HepG2 (cell line): Measurements from ENCODE around the gene JTB. TPM values are rescaled to one million over a fixed set of nuclear protein-coding genes. Genes with fewer than 3 reads are reported as not detected.

Experiments used
- CC2D1A ChIP-seq: sonication (generic); formaldehyde crosslinking; IDR thresholded peaks from 2 replicates; pipeline ENCODE4 v1.8.1; 2023; ENCODE audit warnings: mild to moderate bottlenecking, missing genetic modification reagents
- ETV6 ChIP-seq: sonication (generic); formaldehyde crosslinking; conservative IDR thresholded peaks from 2 replicates; pipeline ENCODE4 v1.4.0; 2020; ENCODE audit warnings: missing genetic modification reagents
- HNRNPH1 ChIP-seq: fragments of 200-400 bp; formaldehyde crosslinking; optimal IDR thresholded peaks from 2 replicates; pipeline ENCODE3; 2017; ENCODE audit warnings: mild to moderate bottlenecking, low read depth, low read length
- KDM5A ChIP-seq: fragments of 200-600 bp; sonication (generic); IDR thresholded peaks from 2 replicates; pipeline ENCODE4 v1.7.0; 2018; ENCODE audit warnings: antibody characterized with exemption, mild to moderate bottlenecking, low read length, borderline replicate concordance
- MED13 ChIP-seq: sonication (generic); formaldehyde crosslinking; IDR thresholded peaks from 2 replicates; pipeline ENCODE4 v1.5.0; 2020; ENCODE audit warnings: missing genetic modification reagents
- NFKBIZ ChIP-seq: IDR thresholded peaks from 2 replicates; pipeline ENCODE4 v1.6.1; 2018; ENCODE audit warnings: missing genetic modification reagents, missing compliant biosample characterization
- PITX1 ChIP-seq: sonication (generic); formaldehyde crosslinking; IDR thresholded peaks from 2 replicates; pipeline ENCODE4 v1.5.1; 2020; ENCODE audit warnings: mild to moderate bottlenecking, missing genetic modification reagents
- PPARG ChIP-seq: conservative IDR thresholded peaks from 2 replicates; pipeline ENCODE4 v1.6.1; 2016; ENCODE audit warnings: missing biosample characterization, missing genetic modification reagents
- RARA ChIP-seq: IDR thresholded peaks from 2 replicates; pipeline ENCODE4 v1.6.1; 2016; ENCODE audit warnings: missing genetic modification reagents, missing compliant biosample characterization
- RFX5 ChIP-seq: IDR thresholded peaks from 2 replicates; pipeline ENCODE4 v1.6.1; 2011; ENCODE audit warnings: low read depth, low read length, improper control_type of control experiment
- TARDBP ChIP-seq: sonication (generic); formaldehyde crosslinking; IDR thresholded peaks from 2 replicates; pipeline ENCODE4 v1.8.0; 2022; ENCODE audit warnings: mild to moderate bottlenecking, missing genetic modification reagents
- TEAD3 ChIP-seq: optimal IDR thresholded peaks from 2 replicates; pipeline ENCODE3; 2016; ENCODE audit warnings: borderline replicate concordance
- THYN1 ChIP-seq: sonication (generic); formaldehyde crosslinking; IDR thresholded peaks from 2 replicates; pipeline ENCODE4 v1.8.1; 2023; ENCODE audit warnings: low read depth, mild to moderate bottlenecking, moderate library complexity, missing genetic modification reagents, borderline replicate concordance
- ZFP62 ChIP-seq: sonication (generic); formaldehyde crosslinking; IDR thresholded peaks from 2 replicates; pipeline ENCODE4 v1.4.0; 2020; ENCODE audit warnings: missing genetic modification reagents
- ZFYVE20 ChIP-seq: sonication (generic); formaldehyde crosslinking; IDR thresholded peaks from 2 replicates; pipeline ENCODE4 v1.8.0; 2023; ENCODE audit warnings: low read depth, mild to moderate bottlenecking, moderate library complexity, missing genetic modification reagents, borderline replicate concordance
- ZNF296 ChIP-seq: sonication (generic); formaldehyde crosslinking; conservative IDR thresholded peaks from 2 replicates; pipeline ENCODE4 v1.5.0; 2020; ENCODE audit warnings: mild to moderate bottlenecking, missing genetic modification reagents
- ZNF432 ChIP-seq: sonication (generic); formaldehyde crosslinking; IDR thresholded peaks from 2 replicates; pipeline ENCODE4 v1.5.0; 2020; ENCODE audit warnings: missing genetic modification reagents, mild to moderate bottlenecking, borderline replicate concordance
- ZNF550 ChIP-seq: sonication (generic); formaldehyde crosslinking; IDR thresholded peaks from 2 replicates; pipeline ENCODE4 v1.4.0; 2020; ENCODE audit warnings: mild to moderate bottlenecking, missing genetic modification reagents, borderline replicate concordance
- polyA plus RNA-seq, 8 experiments: library from polyadenylated mRNA; depleted of rRNA in 3 of 8; stranded (reverse) in 7 of 8; unstranded in 1 of 8; fragments of >200 nt; fragmentation: Illumina TruSeq in 4 of 8; extraction: Trizol in 4 of 8; gene quantifications; 2 replicates each; pipeline versions ENCODE4 v1.2.1 to v1.2.3, GENCODE V29; 2011 to 2016; ENCODE audit warnings: low read depth in 4 of 8, missing spikeins in 1 of 8, mixed read lengths in 1 of 8; ENCODE audit not compliant: insufficient read depth in 1 of 8
- total RNA-seq, 5 experiments: library from RNA; depleted of rRNA; stranded (reverse); fragments of >200 nt; fragmentation: Illumina TruSeq; extraction: Trizol; gene quantifications; 2 replicates each; pipeline ENCODE4 v1.2.3, GENCODE V29; 2016; ENCODE audit warnings: low read depth in 1 of 5
- TF ChIP-seq, protein P1 (sequence below): sonication (generic); formaldehyde crosslinking; IDR thresholded peaks from 2 replicates; pipeline ENCODE4 v1.9.0; 2022; ENCODE audit warnings: missing genetic modification reagents, mild to moderate bottlenecking, borderline replicate concordance
- TF ChIP-seq, protein P2 (sequence below): sonication (generic); formaldehyde crosslinking; IDR thresholded peaks from 2 replicates; pipeline ENCODE4 v1.5.0; 2020; ENCODE audit warnings: mild to moderate bottlenecking, missing genetic modification reagents
- TF ChIP-seq, protein P3 (sequence below): sonication (generic); formaldehyde crosslinking; IDR thresholded peaks from 2 replicates; pipeline ENCODE4 v1.4.0; 2020; ENCODE audit warnings: missing genetic modification reagents
- TF ChIP-seq, protein P4 (sequence below): sonication (generic); formaldehyde crosslinking; IDR thresholded peaks from 2 replicates; pipeline ENCODE4 v1.4.0; 2020; ENCODE audit warnings: mild to moderate bottlenecking, missing genetic modification reagents

JTB gene
- total and polyA plus RNA-seq, 2 of the 13 experiments (the other 11 are each of a cell fraction or from before 2014, with no cell fraction given): 96.7 to 99.2 TPM

DNA sequence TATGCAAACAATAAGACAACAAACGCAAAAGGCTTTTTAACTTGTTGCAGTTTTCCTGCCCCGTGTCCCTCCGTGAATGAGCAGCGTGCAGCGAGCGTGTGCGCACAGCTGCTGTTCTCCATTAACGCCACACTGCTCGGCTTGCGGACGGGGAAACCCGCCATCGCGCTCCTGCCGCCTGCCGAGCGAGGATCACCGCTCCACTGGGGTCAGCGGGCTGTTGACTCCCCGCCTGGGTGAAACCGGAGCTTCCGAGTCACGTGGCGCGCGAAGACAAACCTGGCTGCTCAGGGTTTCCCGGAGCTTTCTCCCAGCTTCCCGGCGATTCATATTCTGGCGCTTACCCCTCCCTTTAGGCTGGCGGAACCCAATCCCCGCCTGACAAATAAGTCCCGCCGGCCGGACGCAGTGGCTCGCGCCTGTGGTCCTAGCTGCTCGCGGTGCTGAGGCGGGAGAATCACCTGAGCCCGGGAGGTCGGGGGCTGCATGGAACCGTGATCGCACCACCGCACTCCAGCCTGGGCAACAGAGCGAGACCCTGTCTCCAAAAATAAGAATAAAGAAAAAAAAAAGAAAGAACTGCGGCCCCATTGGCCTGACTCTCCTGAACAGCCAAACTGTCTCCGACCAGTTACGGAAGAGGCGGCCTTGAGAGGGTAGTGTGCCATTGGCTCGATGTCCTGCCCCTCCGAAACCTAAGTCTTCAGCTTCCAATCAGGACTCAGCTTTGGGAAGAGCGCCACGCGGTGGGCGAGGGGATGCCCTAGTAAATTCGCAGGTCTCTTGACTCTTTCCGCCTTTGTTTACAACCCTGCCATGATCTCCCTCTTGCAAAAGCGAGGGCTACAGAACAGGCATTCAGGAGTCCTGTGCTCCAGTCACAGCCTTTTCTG, 10.1 kb downstream of the JTB start, which contains the start of gene CREB3L4 (continued):
- TF ChIP-seq TARDBP: peak; percentile 70
- TF ChIP-seq, protein P1, sequence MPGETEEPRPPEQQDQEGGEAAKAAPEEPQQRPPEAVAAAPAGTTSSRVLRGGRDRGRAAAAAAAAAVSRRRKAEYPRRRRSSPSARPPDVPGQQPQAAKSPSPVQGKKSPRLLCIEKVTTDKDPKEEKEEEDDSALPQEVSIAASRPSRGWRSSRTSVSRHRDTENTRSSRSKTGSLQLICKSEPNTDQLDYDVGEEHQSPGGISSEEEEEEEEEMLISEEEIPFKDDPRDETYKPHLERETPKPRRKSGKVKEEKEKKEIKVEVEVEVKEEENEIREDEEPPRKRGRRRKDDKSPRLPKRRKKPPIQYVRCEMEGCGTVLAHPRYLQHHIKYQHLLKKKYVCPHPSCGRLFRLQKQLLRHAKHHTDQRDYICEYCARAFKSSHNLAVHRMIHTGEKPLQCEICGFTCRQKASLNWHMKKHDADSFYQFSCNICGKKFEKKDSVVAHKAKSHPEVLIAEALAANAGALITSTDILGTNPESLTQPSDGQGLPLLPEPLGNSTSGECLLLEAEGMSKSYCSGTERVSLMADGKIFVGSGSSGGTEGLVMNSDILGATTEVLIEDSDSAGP (CRISPR knock-in tag): peak; percentile 90
- TF ChIP-seq, protein P2, sequence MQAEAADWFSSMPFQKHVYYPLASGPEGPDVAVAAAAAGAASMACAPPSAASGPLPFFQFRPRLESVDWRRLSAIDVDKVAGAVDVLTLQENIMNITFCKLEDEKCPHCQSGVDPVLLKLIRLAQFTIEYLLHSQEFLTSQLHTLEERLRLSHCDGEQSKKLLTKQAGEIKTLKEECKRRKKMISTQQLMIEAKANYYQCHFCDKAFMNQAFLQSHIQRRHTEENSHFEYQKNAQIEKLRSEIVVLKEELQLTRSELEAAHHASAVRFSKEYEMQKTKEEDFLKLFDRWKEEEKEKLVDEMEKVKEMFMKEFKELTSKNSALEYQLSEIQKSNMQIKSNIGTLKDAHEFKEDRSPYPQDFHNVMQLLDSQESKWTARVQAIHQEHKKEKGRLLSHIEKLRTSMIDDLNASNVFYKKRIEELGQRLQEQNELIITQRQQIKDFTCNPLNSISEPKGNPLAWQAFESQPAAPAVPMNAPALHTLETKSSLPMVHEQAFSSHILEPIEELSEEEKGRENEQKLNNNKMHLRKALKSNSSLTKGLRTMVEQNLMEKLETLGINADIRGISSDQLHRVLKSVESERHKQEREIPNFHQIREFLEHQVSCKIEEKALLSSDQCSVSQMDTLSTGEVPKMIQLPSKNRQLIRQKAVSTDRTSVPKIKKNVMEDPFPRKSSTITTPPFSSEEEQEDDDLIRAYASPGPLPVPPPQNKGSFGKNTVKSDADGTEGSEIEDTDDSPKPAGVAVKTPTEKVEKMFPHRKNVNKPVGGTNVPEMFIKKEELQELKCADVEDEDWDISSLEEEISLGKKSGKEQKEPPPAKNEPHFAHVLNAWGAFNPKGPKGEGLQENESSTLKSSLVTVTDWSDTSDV: no peak; the same call in 1 of the 2 replicates
- TF ChIP-seq ZFYVE20: 0 out of 2 replicates have a peak, but pooled peaks have one; percentile 71
- no peak for TF ChIP-seq ZFP62 (CRISPR knock-in tag)
- TF ChIP-seq MED13 (CRISPR knock-in tag): no peak
- TF ChIP-seq ZNF432 (CRISPR knock-in tag): no peak
- 0 out of 2 replicates have a peak, but pooled peaks have one; percentile 14 for TF ChIP-seq THYN1
- no peak; the same call in 1 of the 2 replicates for TF ChIP-seq KDM5A
- TF ChIP-seq RARA: peak; percentile 70
- TF ChIP-seq, protein P3, sequence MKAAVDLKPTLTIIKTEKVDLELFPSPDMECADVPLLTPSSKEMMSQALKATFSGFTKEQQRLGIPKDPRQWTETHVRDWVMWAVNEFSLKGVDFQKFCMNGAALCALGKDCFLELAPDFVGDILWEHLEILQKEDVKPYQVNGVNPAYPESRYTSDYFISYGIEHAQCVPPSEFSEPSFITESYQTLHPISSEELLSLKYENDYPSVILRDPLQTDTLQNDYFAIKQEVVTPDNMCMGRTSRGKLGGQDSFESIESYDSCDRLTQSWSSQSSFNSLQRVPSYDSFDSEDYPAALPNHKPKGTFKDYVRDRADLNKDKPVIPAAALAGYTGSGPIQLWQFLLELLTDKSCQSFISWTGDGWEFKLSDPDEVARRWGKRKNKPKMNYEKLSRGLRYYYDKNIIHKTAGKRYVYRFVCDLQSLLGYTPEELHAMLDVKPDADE (CRISPR knock-in tag): no peak
- TF ChIP-seq NFKBIZ: peak; percentile 13; the same call in 1 of the 2 replicates
- no peak for TF ChIP-seq ZNF550
- TF ChIP-seq TEAD3 (CRISPR knock-in tag): no peak
- TF ChIP-seq RFX5: no peak
- TF ChIP-seq, protein P4, sequence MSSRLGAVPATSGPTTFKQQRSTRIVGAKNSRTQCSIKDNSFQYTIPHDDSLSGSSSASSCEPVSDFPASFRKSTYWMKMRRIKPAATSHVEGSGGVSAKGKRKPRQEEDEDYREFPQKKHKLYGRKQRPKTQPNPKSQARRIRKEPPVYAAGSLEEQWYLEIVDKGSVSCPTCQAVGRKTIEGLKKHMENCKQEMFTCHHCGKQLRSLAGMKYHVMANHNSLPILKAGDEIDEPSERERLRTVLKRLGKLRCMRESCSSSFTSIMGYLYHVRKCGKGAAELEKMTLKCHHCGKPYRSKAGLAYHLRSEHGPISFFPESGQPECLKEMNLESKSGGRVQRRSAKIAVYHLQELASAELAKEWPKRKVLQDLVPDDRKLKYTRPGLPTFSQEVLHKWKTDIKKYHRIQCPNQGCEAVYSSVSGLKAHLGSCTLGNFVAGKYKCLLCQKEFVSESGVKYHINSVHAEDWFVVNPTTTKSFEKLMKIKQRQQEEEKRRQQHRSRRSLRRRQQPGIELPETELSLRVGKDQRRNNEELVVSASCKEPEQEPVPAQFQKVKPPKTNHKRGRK (CRISPR knock-in tag): 0 out of 2 replicates have a peak, but pooled peaks have one; percentile 58
- TF ChIP-seq ZNF296: no peak
- TF ChIP-seq PITX1 (CRISPR knock-in tag): peak; percentile 77
- no peak for TF ChIP-seq HNRNPH1
- peak; percentile 93 for TF ChIP-seq ETV6 (CRISPR knock-in tag)
- TF ChIP-seq PPARG (CRISPR knock-in tag): no peak
- no peak for TF ChIP-seq CC2D1A (CRISPR knock-in tag)
